NCI-H460 (cell line): Measurements from ENCODE around the gene MTIF3. TPM values are rescaled to one million over a fixed set of nuclear protein-coding genes. Genes with fewer than 3 reads are reported as not detected.

Experiments used
- small RNA-seq, 2 experiments: library from RNA; depleted of rRNA; stranded (forward); fragments of <200 nt; gene quantifications; one replicate each; pipeline ENCODE3, GENCODE V24; 2014
- total RNA-seq: library from RNA; depleted of rRNA; stranded (reverse); fragments of >200 nt; shearing (Covaris generic); gene quantifications from 2 replicates; pipeline ENCODE4 v1.2.3, GENCODE V29; 2014; rRNA removed

MTIF3 gene
- total RNA-seq, 1 experiment from 2014 or later = 67.2 TPM

Small RNAs within 50 kb of the gene (small RNA-seq; reads per million reads assigned to genes)
- gene RNU6-63P = 0 reads per million in 2 experiments
- gene RNY1P1 = 0 to 0.06 reads per million in 2 experiments

Other genes starting within 250 kb of the MTIF3 start
- 1,438 and 1,486 TPM in 2 replicates for gene RPL21, start 199.0 kb downstream of the MTIF3 start, total RNA-seq
- 1.3 and 1.9 TPM in 2 replicates for gene RASL11A, start 179.7 kb downstream of the MTIF3 start, total RNA-seq
- gene GTF3A, start 25.9 kb downstream of the MTIF3 start, total RNA-seq = 189 and 193 TPM in 2 replicates
- 6.2 and 6.4 TPM in 2 replicates for gene LNX2, start 170.0 kb upstream of the MTIF3 start, total RNA-seq
- gene POLR1D, start 171.3 kb upstream of the MTIF3 start, total RNA-seq = 128 and 149 TPM in 2 replicates